NCI-H2081 treated with DMSO at 0.1 percent for 48 hours (cell line): ENCODE measurements around the gene RPH3AL.
"Not testable (repeated sequence)": the region's sequence is repeated elsewhere in the genome, so short reads cannot be mapped to it uniquely, and the experiment has no call there.

Source experiments
- DNase-seq: peaks from one replicate; lab custom pipeline; 2025; lab: John Stamatoyannopoulos, UW

The RPH3AL gene

DNA sequence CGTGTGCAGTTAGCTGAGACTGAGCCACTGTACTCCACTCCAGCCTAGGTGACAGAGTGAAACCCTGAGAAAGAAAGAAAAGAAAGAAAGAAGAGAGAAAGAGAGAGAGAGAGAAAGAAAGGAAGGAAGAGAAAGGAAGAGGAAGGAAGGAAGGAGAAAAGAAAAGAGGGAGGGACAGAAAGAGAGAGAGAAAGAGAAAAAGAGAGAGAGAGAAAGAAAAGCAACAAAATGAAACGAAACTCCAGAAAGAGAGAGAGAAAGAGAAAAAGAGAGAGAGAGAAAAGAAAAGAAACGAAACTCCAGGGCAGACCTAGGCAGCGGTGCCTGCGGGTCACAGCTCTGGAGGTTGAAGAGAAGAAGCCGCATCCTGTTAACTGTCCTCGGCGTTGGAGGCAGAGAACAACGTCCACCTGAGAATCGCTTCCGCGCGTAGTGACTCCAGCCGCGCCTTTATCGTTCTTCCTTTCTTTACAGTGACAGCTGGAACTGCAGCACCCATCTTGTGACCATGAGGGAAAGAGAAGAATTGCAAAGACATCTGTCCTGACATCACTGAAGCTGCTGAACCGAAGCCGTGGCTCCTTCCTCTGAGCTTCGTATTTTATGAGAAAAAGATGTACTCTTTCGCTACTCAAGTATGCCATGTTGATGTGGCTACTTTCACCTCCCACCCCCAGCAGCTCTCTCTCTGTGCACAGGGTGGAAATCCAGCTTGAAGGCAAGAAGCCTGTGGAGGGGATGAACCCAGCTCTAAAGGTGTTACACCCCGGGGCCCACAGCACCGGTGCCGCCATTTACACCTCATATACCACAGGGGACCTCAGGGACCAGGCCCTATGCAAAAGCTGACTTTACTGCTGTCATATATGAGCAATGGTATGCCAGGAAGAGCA lies 114.3 kb downstream of the RPH3AL start:
- DNase-seq, result no peak

DNA sequence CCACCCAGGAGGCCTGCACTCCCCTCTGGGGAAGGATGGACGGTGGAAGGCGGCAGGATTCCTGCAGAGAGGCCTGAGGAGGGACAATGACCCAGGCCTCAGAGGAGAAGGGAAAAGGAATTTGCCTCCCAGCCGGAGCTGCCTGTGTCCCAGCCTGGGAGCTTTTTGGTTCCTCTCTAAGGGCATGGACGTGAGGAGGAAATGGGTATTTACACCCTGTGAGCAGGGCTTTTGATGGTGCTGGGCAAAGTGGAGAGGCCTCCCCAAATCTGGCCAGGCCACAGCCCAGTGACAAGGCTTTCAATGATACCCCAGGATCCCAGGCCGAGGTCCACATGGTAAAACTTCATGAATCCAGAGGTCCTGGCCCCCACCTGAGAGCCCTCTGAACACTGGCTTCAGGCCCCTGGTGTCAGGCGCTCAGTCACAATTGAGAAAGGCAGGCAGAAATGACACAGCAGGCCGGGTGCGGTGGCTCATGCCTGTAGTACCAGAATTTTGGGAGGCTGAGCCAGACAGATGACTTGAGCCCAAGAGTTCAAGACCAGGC lies 115.1 kb downstream of the RPH3AL start:
- DNase-seq, result no peak

DNA sequence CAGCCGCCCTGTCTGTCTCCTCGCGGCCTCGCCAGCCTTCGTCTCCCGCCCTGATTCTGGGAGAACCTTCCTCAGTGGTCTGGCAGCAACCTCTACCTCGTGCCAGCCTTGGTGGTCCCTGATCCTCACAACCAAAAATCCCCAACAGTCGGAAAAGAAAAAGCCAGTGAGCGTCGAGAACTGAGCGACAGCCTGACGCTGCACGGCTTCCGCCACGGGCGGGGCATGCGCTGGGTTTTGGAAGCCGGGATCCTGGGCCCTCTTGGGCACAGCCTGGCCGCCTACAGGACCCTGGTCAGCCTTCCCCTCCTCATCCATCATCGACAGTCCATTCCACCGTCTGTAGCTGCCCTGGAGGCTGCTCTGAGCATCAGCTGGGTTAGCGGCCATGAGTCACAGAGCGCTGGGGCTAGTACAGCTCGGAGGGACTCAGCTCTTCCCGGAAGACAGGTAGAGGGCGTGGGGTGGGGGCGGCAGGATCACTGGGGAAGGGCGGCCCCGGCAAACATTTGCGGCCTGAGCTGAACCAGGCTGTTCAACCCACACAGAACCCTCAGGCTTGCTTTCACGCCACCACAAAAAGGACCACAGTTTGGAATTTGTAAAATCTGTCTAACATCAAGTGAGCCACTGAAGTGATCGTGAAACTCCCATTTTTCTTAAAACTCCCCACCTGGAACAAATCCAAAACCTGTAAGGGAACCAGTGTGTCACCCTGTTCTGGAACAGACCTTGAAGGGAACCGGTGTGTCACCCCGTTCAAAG lies 115.8 kb downstream of the RPH3AL start:
- DNase-seq, result no peak

DNA sequence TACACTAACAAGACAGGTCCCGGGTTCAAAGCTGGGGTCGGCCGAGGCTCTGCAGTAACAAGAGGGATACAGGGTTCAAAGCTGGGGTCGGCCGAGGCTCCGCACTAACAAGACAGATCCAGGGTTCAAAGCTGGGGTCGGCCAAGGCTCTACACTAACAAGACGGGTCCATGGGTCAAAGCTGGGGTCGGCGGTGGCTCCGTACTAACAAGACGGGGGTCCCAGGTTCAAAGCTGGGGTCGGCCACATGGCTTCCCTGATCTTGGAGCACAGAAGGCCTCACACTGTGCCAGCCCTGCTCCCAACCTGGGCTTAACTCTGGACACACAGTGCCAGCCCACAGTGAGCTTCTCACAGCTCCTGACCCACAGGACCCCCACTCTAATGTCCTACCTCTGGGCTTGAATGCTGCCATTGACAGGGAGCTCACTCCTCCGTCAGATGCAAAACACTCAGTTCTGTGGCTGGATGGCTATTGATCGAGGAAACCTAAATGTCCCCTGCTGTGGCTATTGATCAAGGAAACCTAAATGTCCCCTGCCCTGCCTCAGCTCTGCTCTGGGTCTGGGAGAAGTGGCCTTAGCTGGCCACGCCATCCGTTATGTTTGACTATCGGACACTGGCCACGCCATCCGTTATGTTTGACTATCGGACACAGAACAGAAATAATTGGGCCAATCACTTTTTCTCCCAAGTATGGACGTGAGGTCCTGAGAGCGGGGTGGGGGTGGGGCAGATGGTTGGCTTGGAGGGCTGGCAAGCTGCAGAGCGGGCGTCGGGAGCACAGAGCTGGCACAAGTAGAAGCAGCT lies 116.6 kb downstream of the RPH3AL start:
- no peak for DNase-seq

DNA sequence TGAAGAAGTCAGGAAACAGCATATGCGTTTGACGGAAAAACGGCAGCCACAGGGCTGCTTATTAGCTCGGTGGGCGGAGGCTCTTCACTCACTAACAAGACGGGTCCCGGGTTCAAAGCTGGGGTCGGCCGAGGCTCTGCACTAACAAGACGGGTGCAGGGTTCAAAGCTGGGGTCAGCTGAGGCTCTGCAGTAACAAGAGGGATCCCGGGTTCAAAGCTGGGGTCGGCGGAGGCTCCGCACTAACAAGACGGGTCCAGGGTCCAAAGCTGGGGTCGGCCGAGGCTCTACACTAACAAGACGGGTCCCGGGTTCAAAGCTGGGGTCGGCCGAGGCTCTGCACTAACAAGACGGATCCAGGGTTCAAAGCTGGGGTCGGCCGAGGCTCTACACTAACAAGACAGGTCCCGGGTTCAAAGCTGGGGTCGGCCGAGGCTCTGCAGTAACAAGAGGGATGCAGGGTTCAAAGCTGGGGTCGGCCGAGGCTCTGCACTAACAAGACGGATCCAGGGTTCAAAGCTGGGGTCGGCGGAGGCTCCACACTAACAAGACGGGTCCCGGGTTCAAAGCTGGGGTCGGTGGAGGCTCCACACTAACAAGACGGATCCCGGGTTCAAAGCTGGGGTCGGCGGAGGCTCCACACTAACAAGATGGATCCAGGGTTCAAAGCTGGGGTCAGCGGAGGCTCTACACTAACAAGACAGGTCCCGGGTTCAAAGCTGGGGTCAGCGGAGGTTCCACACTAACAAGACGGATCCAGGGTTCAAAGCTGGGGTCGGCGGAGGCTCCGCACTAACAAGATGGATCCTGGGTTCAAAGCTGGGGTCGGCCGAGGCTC lies 117.4 kb downstream of the RPH3AL start:
- not testable (repeated sequence) for DNase-seq

DNA sequence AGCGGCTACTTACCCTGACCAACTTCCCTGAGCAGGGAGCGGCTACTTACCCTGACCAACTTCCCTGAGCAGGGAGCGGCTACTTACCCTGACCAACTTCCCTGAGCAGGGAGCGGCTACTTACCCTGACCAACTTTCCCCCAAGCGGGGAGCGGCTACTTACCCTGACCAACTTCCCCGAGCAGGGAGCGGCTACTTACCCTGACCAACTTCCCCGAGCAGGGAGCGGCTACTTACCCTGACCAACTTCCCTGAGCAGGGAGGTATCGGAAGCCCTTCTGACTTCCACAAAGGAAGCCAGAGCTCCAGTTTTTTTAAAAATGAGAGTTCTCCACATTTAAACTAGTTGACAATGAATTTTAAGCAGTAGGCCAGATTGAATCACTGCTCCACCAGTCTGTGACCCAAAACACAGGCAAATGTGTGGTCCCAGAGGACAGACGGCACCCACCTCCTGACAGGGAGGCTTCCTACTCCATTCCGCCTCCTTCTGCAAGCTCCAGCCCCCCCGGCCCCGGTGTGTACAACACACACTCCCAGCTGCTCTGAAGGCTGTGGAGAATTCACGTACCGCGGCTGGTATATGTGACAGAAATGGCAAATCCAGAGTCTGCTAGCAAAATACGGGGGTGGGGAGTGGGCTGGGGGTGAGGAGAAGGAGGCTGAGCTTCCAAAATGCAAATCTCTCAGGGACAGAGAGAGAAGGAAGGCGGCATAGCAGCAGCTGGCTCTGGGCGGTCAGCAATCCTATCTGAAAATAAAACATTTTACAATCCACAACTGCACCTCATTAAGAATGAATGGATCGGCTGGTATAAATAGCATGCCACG lies 118.2 kb downstream of the RPH3AL start:
- DNase-seq, result not testable (repeated sequence)

DNA sequence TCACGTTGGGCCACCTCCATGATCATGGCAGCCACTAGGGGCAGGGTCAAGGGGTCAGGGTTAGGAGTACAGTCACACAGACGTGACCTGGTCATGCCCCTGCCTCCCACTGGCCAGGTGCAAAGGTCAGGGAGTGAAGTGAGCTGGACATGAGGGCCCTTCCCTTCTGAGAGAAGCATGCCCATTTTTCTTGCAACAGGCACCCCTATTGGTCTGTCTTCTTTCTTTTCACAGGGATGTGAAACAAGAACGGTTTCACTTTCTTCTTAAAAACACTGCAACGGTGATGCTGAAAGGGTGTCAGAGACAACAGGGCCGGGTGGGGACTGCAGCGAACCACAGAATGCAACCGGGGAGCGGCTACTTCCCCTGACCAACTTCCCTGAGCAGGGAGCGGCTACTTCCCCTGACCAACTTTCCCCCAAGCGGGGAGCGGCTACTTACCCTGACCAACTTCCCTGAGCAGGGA lies 119.1 kb downstream of the RPH3AL start:
- DNase-seq, result no peak

DNA sequence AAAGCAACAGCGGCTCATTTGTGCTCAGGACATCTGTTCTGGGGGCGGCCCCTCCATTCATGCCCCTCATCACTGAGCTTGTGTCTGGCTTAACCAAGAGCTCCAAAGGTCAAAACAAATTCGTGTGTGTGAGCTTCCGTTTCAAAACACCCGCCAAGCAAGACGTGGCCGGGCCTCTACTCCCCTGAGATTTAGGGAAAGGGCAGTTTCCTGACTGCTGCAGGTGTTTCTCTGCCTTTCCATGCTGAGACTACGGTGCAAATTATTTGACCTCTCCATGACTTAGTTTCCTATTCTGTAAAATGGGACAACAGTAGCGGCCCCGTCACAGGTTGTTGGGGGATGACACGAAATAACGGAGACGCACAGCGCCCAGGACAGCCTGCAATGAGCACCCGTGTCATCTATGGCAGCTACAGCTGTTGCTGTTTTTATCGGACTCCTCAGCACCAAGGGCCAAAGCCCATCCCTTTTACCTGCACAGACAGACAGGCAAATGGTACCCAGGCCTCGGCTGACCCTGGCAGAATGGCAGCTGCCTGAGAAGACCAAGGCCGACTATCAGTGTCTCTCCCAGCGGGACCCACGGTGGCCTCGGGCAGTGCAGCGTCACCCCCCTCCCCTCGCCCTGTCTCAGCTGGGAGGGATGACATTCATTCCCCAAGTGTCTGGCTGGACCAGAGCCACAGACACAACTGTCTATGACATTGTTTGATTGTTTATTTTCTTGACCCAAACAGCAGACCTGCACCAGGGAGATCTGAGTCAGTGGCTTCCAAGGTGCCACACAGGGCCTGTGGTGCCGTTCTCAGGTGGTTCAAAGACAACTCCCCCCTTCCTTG lies 120.4 kb downstream of the RPH3AL start:
- no peak for DNase-seq

DNA sequence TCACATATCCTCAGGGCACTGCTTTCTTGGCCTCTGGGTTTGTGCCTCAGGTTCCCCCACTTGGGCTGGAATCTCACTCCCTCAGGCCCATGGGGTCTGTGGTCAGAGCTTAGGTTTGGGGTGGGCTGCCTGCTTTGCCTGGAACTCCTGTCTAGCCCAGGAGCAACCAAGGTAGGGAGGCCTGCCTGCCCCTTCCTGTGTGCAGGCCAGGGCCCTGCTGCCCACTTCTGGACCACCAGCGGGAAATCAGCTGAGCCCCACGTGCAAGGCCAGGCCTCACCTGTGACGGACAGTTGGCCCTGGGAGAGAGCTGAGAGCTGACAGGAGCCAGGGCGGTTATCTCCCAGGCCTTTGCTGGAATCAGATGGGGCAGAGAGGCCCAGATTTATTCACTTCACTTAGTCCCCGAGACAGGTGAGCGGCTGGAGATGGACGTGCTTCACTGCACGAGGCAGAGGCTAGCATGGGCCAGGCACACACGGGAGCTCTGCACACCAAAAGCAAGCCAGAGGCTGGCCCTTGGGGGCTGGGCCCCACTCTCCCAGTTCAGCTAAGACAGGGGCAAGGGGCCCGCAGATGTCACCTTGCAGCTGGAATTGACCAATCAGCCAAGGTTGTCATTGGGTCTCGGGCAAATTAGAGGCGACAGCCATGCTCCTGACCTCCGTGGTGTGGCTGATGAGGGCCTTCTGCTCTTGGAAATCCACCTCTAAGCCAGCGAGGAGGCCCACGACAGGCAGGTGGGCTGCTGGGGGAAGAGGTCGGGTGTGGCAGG lies 121.2 kb downstream of the RPH3AL start:
- no peak for DNase-seq

DNA sequence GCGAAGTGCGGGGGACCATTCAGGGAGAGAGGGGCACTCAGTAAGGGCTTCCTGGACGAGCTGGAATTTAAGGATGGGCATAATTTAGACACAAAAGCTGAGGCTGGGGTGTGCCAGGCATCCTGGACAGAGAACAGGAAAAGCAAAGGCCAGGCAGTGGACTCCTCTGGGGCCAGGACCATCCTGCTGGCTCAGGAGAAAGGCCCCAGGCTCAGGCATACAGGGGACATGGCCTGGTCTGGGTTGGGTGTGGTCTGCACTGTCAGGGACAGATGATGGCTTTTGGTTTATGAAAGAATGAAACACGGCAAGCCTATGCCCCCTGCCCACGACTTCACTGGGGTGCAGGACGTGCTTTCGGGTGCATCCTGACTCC lies 122.2 kb downstream of the RPH3AL start:
- DNase-seq, result no peak

DNA sequence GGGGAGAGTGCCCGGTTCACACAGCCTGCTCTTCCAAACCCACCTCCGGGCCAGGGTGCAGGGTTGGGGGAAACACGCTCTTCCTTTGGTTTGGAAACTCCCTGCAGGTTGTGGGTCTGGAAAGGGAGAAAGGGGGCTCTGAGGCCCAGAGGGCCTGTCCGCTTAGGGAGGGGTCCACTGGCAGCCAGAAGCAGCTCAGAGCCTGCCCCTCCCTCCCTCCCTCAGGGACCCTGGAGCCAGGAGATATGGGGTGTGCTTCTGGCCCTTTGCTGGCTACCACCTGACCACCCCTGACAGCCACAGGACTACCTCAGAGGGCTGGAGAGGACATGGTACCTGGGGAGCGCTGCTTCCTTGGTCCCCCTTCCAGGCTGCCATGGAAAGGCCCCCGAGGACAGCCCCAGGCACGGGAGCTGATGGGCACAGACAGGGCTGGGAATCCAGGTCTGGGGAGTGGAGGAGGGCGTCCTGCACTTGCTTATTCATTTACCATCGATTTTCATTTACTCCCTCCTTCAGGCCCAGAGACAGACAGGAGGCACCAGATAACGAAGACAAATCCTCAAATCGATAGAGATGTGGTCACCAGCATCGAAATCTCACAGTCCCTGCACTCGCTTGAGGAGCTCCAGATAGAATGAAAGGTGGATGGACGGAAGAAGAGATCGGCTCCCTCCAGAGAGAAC lies 122.8 kb downstream of the RPH3AL start:
- DNase-seq, result no peak

DNA sequence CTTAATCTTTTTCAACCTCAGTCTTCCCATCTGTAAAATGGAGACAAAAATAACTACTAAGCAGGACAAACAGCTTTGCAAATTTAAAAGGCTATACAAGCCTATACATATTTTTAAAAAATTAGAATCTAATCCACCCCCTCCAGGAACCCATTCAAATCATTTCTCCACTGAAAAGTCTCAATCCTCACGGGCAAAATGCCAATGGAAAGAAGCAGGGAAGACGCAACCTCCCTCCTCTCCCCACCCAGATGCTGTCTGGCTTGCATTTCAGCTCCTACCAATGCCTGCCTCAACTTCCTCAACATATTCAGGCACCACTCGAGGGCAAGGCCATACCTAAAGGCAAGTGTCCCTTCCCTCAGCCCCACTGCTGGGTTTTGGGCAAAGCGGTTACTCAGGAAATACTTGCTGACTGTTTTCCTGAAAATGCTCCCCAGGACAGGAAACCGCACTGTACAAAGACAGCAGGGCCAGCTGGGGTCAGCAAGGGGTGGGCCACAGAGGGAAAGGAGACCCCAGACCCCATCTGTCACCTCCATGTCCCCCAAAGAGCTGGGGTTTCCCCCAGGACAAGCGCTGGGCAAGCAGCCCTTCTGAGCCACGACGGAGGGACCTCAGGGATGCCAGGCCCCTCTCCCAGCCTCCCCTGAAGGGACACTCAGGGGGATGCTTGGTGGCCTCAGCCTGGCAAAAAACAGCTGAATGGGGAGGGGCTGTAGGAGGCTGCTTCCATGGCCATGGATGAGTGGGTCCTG lies 123.5 kb downstream of the RPH3AL start:
- DNase-seq, result no peak

DNA sequence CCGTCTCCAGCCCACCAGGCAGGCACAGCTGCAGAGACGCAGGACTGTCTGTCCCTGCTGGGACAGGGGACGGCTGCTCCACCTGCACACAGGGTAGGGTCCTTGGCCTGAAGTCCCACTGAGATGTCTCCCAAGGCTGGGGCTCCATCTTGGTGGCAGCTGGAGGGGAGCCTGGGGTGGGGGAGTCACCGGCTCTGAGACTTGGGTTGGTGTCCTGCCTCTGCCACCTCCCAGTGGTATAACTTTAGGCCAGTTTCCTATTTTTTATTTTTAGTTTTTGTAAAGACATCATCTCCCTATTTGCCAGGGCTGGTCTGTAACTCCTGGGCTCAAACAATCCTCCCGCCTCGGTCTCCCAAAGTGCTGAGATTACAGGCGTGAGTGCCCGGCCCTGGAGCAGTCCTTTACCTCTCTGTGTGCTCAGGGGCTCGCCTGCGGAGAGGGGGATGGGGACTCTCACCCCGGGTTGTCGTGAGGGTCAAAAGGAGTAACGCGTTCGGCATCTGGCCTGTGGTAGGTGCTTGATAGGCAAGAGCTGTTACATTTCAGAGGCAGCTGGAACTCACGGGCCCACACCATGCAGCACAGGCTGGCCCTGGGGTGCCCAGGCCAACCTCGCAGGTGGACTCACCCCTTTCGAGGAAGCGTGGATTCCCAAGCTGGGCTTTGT lies 124.5 kb downstream of the RPH3AL start:
- no peak for DNase-seq

DNA sequence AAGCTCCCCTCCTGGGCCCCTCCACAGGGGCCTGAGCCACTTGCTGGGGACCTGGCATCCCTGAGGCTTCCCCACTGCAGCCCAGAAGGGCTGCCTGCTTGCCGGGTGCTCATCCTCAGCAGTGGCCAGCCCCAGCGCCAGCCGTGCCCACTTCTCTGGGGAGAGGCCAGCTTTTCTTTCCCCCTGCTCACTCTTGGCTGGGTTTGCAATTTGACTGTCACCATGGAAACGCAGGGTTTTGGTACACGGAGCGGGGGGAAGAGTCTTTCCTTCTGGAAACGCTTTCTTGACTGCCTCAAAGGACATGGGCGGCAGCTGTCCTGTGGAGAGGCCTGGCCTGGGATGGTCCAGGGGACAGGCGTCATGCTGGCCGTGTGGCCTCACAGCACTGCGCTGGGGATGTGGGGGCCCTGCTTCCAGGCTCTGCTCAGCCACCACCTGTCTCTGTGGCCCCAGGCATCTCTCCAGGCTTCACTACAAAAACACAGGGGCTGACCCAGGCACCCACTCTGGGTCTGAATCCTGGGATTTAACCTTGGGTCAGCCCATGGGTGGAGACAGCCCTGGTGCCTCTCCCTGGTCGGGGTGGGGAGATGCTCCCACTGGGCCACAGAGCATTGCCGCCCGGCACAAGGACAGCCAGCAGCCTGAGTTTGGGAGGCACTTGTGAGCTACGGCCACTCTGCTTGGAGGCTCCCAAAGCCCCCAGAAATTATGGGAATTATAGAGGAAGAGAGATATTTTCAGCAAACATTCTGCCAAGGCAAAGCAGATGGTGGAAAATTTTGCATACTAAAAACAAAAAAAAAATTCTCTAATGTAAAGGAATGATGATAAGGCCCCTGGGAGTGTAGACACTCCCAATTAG lies 125.3 kb downstream of the RPH3AL start:
- no peak for DNase-seq
